GDM1 (cell line): ENCODE data around the gene IGF2.

ENCODE experiments used
- DNase-seq: peaks from one replicate; lab custom pipeline; 2025; lab: John Stamatoyannopoulos, UW

IGF2 gene

DNA sequence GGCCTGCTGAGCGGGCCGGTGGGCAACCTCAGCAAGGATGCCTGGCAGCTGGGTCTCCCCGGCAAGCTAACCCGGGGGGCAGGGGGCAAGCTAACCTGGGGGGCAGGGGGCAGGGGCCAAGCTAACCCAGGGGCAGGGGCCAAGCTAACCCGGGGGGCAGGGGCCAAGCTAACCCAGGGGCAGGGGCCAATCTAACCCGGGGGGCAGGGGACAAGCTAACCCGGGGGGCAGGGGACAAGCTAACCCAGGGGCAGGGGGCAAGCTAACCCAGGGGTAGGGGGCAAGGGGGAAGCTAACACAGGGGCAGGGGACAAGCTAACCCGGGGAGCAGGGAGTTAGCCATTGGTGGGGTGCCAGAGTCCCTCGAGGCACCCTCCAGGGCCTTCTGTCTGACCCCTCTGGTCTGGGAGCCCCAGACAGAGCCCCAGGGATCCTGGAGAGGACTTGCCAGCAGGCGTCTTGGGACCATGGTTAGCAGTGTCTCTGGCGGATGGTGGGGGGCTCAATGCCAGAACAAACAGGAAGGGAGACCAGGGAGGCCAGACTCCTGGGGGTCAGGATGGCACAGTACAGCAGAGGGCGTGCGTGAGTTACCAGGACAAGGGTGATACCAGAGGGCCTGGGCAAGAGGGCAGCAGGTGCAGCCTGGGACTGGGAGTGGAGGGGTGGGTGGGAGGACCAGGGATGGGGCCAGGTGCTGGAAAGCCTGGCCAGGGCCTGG is 16.1 kb downstream of the IGF2 start:
- no peak for DNase-seq

DNA sequence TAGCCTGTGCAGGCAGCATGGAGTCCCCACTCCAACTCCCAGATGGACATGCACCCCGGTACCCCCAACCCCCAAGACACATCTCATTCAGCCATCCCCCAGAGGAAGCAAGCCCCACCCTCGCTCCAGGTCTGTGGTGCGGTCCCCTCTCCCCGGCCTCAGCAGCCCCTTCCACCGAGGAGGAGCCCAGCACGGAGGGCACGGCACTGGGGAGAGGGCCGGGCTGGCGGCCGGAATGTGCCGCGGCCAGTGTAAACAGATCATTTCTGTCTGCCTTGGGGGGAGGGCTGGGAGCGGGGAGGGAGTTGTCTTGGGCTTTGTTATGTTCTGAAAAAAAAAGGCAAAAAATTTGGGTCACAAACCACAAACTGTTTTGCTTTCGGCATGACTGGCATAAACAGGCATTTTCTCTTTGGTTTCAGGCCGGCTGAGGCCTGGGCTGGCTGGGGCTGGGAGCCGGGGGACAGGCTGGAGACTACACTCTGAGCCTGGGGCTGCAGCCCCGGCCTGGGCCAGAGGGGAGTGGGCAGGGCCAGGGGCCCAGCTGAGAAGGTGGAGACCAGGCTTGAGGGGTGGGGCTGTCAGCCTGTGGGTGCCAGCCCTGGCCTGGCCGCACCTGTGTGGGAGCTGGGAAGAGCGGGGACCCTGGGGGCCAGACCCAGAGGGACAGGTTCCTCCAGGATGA is 16.8 kb downstream of the IGF2 start:
- DNase-seq: no peak

DNA sequence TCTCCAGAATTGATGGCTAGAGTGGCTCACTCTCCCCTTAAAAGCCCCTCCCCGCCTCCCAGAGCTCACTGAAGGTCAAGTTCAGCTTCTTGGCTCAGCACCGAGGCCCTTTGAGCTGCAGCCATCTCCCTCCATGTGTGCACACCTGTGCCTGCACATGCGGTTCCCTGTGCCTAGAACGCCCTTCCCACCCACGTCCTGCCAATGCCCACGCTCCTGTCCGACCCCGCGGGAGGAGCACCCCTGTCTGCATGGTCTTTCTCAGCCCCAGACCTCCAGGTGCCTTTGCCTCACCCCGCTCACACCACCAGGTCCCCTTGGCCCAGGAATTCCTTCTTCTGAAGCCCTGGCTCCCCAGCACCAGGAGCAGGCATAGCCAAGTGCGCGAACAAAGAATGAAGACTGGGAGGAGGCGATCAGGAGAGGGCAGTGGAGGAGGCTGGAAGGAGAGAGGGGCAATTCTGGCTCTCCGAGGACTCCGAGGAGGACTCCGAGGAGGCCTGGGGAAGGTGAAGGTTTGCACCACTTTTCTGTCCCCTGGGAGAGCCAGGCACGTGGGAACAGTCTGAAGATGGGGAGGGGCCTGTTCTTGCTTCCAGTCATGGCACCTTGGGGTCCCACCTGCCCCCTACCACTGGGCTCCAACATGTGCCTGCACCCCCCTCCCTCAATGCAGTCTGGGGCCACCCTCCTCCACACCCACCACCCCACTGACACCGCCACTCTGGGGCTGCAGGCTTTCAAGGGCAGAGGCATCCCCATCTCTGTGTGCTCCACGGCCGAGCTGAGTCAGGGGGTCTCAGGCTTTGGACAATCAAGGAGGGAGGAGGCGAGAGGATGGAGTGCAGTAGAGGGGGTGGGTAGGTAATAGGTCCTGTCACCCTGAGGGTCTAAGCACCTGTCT is 17.7 kb downstream of the IGF2 start:
- DNase-seq: no peak

DNA sequence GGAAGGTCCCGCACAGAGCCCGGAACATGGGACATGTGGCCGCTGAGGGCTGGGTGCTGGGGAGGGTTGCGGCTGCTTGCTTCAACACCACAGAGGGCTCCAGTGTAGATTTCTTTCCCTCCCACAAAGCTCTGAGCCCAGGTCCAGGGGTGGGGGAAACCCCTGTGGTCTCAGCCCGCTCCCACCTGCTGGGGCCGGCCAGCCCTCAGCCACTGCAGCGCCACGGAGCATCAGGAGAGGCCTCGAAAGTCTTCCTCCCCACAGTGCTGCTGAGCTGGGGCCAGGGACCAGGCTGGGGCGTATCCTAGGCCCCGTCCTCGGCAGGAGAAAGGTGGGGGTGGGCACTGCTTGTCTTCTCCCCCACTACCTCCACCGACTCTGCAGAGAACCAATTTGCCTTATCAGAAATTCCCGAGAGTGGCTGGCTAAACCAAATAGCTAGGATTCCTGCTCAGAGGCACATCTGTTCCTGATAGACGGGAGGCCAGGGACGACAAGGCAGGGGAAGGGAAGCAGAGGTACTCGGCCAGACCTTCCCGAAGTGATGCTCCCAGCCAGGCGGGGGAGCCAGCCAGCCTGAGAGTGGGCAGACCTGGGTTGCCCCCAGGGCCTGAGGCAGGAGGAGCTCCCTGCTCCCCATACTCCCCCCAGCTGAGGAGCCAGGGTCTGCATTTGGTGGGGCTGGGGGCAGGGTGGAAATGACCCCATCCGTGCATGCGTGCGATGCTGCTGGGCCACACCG is 18.7 kb downstream of the IGF2 start:
- no peak for DNase-seq

DNA sequence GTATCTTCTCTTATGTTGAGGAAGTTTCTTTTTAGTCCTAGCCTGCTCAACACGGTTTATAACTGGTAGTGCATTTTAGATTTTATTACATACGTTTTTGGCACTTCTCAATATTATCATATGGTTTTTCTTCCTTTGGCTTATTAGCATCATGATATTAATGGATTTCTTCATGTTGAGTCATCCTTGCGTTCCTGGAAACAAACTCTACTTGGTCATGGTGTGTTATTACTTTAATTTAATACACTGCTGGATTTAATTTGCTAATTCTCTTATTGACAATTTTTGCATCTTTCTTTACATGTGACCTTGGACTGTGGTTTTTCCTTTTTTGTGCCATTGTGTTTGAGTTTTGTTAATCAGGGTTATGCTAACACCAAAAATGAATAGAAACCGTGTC is 20.5 kb downstream of the IGF2 start:
- no peak for DNase-seq

DNA sequence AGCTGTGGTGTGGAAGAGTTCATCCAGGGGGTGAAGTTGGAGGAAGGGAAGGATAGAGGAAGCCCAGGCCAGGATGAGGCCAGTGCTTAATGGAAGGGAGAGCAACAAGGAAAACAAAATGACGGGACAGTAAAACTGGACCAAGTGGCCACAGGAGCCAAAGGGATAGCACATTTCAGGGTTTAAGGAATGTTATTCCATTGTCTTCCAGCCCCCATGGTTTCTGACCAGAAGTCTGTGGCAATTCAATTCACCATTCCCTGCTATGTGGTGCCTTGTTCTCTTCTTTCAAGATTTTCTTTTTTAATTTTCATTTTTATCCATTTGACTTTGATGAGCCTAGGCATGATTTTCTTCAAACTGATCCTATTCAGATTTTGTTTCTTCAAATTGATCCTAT is 22.5 kb downstream of the IGF2 start:
- no peak for DNase-seq

DNA sequence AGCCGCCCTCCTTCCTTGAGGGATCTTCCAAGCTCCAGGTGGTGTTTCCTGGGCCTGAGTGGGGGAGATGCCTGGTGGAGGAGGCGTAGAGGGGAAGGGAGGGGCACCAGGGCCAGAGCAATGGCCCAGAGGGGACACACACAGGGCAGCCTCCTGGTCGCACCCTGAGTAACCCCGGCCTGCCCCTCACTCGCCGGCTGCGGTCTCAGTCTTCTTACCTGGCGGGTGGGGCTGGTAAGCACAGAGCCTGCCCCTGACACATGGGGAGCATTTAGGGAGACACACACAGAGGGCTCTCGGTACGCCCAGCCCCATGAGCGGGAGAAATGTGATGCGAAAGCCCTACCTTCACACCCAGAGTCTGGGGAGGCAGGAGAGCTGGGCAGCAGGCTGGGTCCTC is 23.9 kb downstream of the IGF2 start:
- no peak for DNase-seq

DNA sequence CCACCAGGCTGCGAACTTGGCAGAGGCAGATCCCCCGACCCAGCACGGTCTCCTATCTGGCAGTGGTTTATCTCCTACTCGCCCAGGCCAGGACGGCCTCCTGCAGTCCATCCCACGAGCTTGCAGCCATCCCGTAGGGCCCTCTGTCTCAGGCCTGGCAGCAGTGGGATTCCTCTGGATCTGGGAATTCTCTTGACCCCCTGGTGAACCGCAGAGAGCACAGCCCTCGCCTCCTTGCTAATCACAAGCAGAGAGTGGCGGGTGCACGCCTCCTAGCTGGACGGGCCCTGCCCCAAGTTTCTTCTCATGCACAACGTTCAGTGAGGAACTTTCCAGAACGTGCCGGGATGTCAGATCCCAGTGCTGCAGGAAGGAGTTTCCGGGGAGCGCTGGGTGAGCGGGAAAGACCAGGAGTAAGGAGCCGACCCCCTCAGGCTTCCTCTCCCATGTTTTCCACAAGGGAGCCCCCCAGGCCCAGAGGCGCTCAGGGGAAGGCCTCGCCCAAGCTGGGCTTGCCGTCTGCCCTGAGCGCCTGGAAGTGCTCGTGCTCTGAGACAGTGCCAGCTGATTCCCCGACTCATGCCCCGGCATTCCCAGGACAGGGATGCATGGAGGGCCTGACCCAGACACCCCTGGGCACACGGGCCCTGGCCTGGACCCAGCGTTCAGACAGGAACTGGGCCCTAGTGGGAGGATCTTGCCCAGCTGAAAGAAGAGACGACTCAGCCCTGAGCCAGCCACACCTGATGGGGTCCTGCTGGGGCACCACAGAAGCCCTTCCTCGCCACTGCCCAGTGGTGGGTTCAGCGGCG is 24.6 kb downstream of the IGF2 start:
- DNase-seq: no peak

DNA sequence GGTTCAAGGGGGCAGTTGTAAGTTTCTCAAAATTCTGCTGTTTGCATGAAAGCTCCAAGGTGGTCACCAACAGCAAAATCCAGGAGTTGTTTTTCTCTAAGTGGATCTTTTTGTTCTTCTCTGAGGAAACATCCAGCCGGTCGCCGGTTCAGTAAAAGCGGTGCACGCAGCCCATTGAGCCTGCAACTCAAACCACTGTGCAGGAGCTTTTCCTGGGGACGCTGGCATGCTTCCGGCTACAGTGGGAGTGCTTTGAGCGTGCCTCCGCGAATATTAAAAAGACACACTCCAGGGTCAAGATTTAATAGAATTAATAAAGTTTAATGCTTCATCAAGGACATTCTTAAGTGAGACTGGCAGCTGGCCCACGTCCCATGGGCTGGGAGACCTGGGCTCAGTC is 25.4 kb downstream of the IGF2 start:
- no peak for DNase-seq

DNA sequence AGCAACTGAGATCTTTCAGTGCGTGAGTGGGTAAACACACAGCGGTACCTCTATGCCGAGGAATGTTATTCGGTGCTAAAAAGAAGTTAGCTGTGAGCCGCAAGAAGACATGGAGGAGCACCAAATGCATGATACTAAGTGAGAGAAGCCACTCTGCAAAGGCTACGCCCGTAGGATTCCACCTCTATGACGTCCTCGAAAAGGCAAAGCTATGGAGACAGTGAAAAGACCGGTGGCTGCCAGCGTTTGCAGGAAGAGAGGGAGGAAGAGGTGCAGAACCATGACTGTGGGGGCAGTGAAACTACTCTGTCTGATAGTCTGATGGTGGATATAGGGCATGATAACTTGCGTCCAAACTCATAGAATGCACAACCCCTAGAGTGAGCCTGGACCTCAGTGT is 28.7 kb downstream of the IGF2 start:
- DNase-seq: no peak

DNA sequence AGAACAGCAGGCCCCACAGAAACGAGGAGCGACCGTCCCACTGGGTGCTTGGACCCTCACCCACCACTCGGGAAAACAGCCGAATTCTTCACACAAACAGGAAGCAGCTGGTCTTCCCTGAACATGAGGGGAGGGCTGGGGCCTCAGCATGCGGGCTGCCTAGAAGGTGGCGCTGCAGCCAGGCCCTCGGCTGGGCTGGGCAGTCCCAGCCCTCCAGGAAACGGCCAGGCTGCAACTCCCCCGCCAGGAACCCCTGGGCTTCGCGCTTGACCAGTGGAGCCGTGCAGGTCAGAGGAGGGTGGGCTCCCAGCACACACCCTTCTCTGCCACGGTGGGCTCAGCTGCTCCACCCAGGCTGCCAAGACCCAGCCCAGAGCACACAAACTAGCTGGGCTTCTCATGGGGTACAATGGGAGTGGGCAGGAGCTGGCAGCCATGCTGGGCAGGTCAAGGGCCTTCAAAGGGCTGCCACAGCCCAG is 29.6 kb downstream of the IGF2 start:
- no peak for DNase-seq

DNA sequence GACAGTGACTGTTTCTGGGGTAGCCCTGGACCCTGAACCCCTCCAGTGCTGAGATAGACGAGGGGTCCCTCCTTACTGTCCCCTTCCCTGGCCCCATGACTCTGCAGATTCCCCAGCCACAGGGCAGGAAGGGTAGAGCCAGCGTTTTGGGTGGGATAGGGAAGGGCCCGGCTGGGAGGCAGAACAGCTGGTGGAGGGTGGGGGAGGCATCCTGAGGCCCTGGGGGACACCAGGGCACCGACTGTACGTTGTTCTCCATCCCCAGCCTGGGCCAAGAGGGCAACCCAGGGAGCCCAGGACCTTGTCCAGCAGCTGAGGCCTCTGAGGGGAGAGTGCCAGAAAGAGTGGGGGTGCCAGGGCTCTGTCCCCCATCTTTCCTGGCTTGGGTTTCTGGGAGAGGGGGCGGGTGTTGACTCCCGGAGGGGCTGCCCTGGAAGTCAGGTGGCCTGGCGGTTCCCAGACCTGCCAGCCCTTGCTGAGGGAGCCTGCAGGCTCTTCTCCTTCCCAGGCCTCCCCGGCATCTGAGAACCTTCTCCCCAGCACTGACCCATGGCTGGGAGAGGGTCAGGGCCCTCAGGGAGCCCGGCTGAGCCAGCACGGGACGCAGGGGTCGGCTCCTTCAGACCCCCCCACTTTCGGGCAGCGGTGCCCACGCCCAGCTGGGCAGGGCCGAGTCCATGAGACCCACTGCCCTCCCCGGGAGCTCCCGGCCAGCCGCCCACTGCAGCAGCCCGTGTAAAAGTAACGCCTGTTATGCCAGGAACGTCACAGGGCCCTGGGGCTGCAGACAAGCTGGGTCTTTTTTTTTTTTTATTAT is 30.3 kb downstream of the IGF2 start:
- DNase-seq: no peak

DNA sequence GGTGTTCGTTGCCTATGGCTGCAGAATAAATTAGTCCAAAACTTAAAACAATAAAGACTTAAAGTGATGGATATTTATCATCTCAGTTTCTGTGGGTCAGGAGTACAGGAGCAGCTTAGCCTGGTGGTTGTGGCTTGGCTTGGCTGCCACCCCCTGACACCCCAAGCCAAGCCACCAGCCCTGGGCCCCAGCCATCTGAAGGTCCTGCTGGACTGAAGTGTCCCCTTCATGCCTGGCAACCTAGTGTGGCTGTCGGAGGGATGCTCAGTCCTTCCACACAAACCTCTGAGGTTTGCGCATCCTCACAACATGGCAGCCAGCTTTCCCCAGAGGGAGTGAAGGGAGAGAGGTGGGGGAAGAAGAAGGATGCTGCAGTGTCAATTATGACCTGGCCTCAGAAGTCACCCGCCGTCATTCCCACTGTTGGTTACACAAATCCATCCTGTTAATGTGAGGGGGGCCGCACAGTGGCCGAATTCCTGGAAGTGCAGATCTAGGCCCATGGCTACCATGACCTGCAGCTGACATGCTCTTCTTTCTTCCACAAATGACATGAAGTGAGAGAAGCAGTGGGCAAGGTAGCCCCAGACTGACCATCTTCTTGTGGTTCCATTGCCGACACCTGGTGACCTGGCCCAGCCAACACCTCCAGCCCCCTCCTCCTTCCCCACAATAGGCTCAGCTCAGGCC is 31.1 kb downstream of the IGF2 start:
- no peak for DNase-seq

DNA sequence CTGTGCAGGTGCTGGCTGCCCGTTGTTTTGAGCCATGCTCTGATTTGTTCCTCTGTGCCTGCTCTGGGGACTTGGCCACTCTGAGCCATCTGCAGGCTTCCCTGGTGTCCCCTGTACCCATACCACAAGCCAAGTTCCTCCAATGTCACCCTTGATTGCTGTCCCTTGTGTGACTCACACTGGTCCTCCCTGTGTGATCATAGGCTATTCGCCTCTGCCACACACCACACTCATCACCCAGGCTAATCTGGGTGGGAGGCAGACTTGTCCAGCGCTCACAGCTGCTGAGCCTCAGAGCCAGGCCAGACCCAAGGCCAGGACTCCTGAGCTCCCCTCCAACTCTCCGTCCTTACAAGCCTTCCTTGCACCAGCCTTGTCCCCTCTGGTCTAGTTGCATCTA is 31.7 kb downstream of the IGF2 start:
- no peak for DNase-seq

DNA sequence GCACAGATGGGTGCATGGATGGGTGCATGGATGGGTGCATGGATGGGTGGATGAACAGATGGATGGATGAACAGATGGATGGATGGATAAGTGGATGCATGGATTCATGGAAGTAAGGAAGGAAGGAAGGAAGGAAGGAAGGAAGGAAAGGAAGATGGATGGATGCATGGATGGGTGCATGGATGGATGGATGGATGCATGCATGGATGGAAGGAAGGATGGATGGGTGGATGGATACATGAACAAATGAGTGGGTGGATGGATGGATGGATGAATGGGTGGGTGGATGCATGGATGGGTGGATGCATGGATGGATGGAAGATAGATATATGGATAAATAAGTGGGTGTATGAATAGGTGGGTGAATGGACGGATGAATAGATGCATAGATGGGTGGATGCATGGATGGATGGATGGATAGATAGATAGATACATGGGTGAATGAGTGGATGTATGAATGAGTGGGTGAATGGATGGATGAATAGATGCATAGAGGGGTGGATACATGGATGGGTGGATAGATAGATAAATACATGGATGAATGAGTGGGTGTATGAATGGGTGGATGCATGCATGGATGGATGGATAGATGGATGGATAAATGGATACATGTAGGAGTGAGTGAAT is 32.5 kb downstream of the IGF2 start:
- no peak for DNase-seq

DNA sequence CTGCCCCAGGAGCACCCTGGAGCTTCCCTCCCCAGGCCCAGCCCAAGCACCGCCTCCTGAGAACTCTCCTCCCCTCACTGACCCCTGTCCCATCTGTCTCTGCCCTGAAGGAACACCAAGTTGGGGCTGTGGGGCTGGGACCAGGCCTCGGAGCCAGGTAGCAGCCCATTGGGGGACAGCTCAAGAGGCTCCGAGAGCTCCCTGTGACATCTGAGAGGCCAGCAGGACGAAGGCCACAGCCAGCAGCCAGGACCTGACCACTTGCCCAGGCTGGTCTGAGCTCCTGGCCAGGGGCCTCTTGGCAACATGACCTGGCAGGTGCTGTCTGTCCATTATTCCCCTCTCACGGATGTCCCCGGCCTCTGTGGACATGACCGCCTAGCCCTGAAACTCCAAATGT is 33.7 kb downstream of the IGF2 start:
- DNase-seq: no peak

DNA sequence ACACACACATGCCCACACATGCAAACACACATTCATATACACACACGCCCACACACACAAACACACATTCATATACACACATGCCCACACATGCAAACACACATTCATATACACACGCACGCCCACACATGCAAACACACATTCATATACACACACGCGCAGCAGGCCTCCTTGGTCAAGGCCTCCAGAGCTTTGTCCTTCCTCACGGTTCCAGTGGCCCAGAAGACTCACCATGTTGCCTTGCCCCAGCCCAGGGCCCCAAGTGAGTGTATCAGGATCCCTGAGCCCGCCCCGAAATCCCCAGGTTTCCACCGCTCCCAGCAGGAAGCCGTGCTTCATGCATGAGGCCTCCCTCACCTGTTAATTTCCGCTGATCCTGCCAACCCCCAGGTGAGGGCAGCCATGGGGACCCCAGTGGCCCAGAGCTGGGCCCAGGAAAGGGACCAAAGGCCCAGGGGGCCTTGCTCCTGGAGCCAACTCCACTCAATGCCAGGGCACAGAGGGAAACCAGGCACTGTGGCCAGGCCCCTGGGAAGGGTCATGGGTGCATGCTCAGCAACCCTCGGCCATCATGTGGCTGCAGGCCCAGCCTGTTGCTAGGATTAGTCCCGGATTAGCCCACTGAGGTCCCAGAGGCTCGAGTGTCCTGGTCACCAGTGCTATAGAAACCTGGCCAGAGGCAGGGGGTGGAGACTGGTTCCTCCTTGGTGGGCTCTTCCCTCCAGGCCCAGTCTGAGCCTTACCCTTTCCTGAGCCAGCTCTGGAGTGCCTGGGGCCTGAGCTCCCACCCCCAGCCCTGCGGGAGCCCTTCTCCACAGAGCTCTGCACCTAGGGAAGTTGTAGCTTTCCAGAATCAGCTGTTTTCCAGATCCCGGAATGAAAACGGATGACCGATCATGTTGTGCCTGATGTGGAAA is 34.4 kb downstream of the IGF2 start:
- no peak for DNase-seq
